ENCODE measurements around the gene EFNA3.
"Not testable (repeated sequence)": the region's sequence is repeated elsewhere in the genome, so short reads cannot be mapped to it uniquely, and the experiment has no call there.

The EFNA3 gene

GRCh38 chr1:155110826-155111225, 32.2 kb downstream of the EFNA3 start:
- no peak for DNase-seq (ENCODE audit: low spot score)
- Mint-ChIP-seq H3K9me3 (no peaks in the 10 kb centered on the region), H3K27ac (no peak overlapping the region), H3K4me3 (no peak overlapping the region), H3K4me1 (ENCODE audit: low read depth) (no peaks in the 10 kb centered on the region), H3K36me3 (ENCODE audit: low read depth) (no peaks in the 10 kb centered on the region), H3K27me3 (ENCODE audit: low read depth) (peaks cover 5% of the 10 kb centered on the region)

GRCh38 chr1:155113450-155113980, 34.9 kb downstream of the EFNA3 start:
- Mint-ChIP-seq H3K4me1 (ENCODE audit: low read depth) (no peaks in the 10 kb centered on the region), H3K4me3 (no peak overlapping the region), H3K36me3 (ENCODE audit: low read depth) (no peaks in the 10 kb centered on the region), H3K9me3 (no peaks in the 10 kb centered on the region), H3K27me3 (ENCODE audit: low read depth) (peaks cover 10% of the 10 kb centered on the region), H3K27ac (no peak overlapping the region)
- DNase-seq (ENCODE audit: low spot score): no peak

- Mint-ChIP-seq H3K9me3 (no peaks in the 10 kb centered on the region), H3K36me3 (ENCODE audit: low read depth) (no peaks in the 10 kb centered on the region), H3K4me1 (ENCODE audit: low read depth) (no peaks in the 10 kb centered on the region), H3K27me3 (ENCODE audit: low read depth) (peaks cover 16% of the 10 kb centered on the region), H3K4me3 (no peak overlapping the region), H3K27ac (no peak overlapping the region)
- no peak for DNase-seq (ENCODE audit: low spot score)
Observed at GRCh38 chr1:155116113-155116764, 37.6 kb downstream of the EFNA3 start.

- H3K4me3 Mint-ChIP-seq: no peak overlapping the region
- no peaks in the 10 kb centered on the region for H3K9me3 Mint-ChIP-seq
- no peaks in the 10 kb centered on the region for H3K36me3 Mint-ChIP-seq (ENCODE audit: low read depth)
- no peaks in the 10 kb centered on the region for H3K4me1 Mint-ChIP-seq (ENCODE audit: low read depth)
- no peak for DNase-seq (ENCODE audit: low spot score)
- no peak overlapping the region for H3K27ac Mint-ChIP-seq
- H3K27me3 Mint-ChIP-seq (ENCODE audit: low read depth): peaks cover 23% of the 10 kb centered on the region
Observed at GRCh38 chr1:155117610-155118009, 39.0 kb downstream of the EFNA3 start.

GRCh38 chr1:155118090-155118489, 39.5 kb downstream of the EFNA3 start:
- not testable (repeated sequence) for H3K36me3 Mint-ChIP-seq (ENCODE audit: low read depth); H3K4me1 Mint-ChIP-seq (ENCODE audit: low read depth); DNase-seq (ENCODE audit: low spot score); H3K9me3 Mint-ChIP-seq; H3K27ac Mint-ChIP-seq; H3K4me3 Mint-ChIP-seq
- peaks cover 24% of the 10 kb centered on the region for H3K27me3 Mint-ChIP-seq (ENCODE audit: low read depth)

- Mint-ChIP-seq H3K4me1 (ENCODE audit: low read depth) (no peaks in the 10 kb centered on the region), H3K4me3 (no peak overlapping the region), H3K36me3 (ENCODE audit: low read depth) (no peaks in the 10 kb centered on the region), H3K9me3 (no peaks in the 10 kb centered on the region), H3K27me3 (ENCODE audit: low read depth) (peaks cover 37% of the 10 kb centered on the region), H3K27ac (no peak overlapping the region)
- no peak for DNase-seq (ENCODE audit: low spot score)
Observed at GRCh38 chr1:155120253-155120652, 41.6 kb downstream of the EFNA3 start.

GRCh38 chr1:155121249-155121648, 42.6 kb downstream of the EFNA3 start:
- Mint-ChIP-seq H3K4me3 (no peak overlapping the region), H3K27ac (no peak overlapping the region), H3K9me3 (no peaks in the 10 kb centered on the region), H3K4me1 (ENCODE audit: low read depth) (no peaks in the 10 kb centered on the region), H3K27me3 (ENCODE audit: low read depth) (peaks cover 39% of the 10 kb centered on the region), H3K36me3 (ENCODE audit: low read depth) (no peaks in the 10 kb centered on the region)
- DNase-seq (ENCODE audit: low spot score): no peak

GRCh38 chr1:155122308-155122707, 43.7 kb downstream of the EFNA3 start:
- Mint-ChIP-seq H3K4me1 (ENCODE audit: low read depth) (peaks cover 6% of the 10 kb centered on the region), H3K27me3 (ENCODE audit: low read depth) (peaks cover 47% of the 10 kb centered on the region), H3K9me3 (no peaks in the 10 kb centered on the region), H3K4me3 (no peak overlapping the region), H3K36me3 (ENCODE audit: low read depth) (no peaks in the 10 kb centered on the region), H3K27ac (no peak overlapping the region)
- no peak for DNase-seq (ENCODE audit: low spot score)

- peaks cover 15% of the 10 kb centered on the region for H3K4me1 Mint-ChIP-seq (ENCODE audit: low read depth)
- H3K27ac Mint-ChIP-seq: no peak overlapping the region
- DNase-seq (ENCODE audit: low spot score): no peak
- H3K9me3 Mint-ChIP-seq: no peaks in the 10 kb centered on the region
- H3K4me3 Mint-ChIP-seq: no peak overlapping the region
- H3K36me3 Mint-ChIP-seq (ENCODE audit: low read depth): no peaks in the 10 kb centered on the region
- H3K27me3 Mint-ChIP-seq (ENCODE audit: low read depth): peaks cover 60% of the 10 kb centered on the region
Observed at GRCh38 chr1:155123801-155124200, 45.2 kb downstream of the EFNA3 start.

- Mint-ChIP-seq H3K9me3 (no peaks in the 10 kb centered on the region), H3K27ac (no peak overlapping the region), H3K4me3 (no peak overlapping the region), H3K27me3 (ENCODE audit: low read depth) (peaks cover 69% of the 10 kb centered on the region), H3K36me3 (ENCODE audit: low read depth) (no peaks in the 10 kb centered on the region), H3K4me1 (ENCODE audit: low read depth) (peaks cover 17% of the 10 kb centered on the region)
- DNase-seq (ENCODE audit: low spot score): no peak
Observed at GRCh38 chr1:155124503-155125463, 46.1 kb downstream of the EFNA3 start.

- Mint-ChIP-seq H3K4me3 (peak overlapping the region; percentile 25), H3K27ac (no peak overlapping the region), H3K4me1 (ENCODE audit: low read depth) (peaks cover 17% of the 10 kb centered on the region), H3K9me3 (no peaks in the 10 kb centered on the region), H3K36me3 (ENCODE audit: low read depth) (no peaks in the 10 kb centered on the region), H3K27me3 (ENCODE audit: low read depth) (peaks cover 65% of the 10 kb centered on the region)
- no peak for DNase-seq (ENCODE audit: low spot score)
Observed at GRCh38 chr1:155125511-155125945, 46.9 kb downstream of the EFNA3 start.

- Mint-ChIP-seq H3K27ac (no peak overlapping the region), H3K4me3 (peak overlapping the region; percentile 25), H3K36me3 (ENCODE audit: low read depth) (no peaks in the 10 kb centered on the region), H3K4me1 (ENCODE audit: low read depth) (peaks cover 17% of the 10 kb centered on the region), H3K9me3 (no peaks in the 10 kb centered on the region), H3K27me3 (ENCODE audit: low read depth) (peaks cover 65% of the 10 kb centered on the region)
- no peak for DNase-seq (ENCODE audit: low spot score)
Observed at GRCh38 chr1:155125946-155126555, 47.4 kb downstream of the EFNA3 start.

GRCh38 chr1:155126556-155127104, 48.0 kb downstream of the EFNA3 start:
- peaks cover 17% of the 10 kb centered on the region for H3K4me1 Mint-ChIP-seq (ENCODE audit: low read depth)
- no peaks in the 10 kb centered on the region for H3K9me3 Mint-ChIP-seq
- H3K27me3 Mint-ChIP-seq (ENCODE audit: low read depth): peaks cover 61% of the 10 kb centered on the region
- DNase-seq (ENCODE audit: low spot score): no peak
- H3K4me3 Mint-ChIP-seq: peak overlapping the region; percentile 82
- H3K27ac Mint-ChIP-seq: no peak overlapping the region
- no peaks in the 10 kb centered on the region for H3K36me3 Mint-ChIP-seq (ENCODE audit: low read depth)
